Hepatocyte (in vitro differentiated cells): ENCODE data around the gene GGA2. TPM values are rescaled to one million over a fixed set of nuclear protein-coding genes. Genes with fewer than 3 reads are reported as not detected.

Experiments used
- polyA plus RNA-seq: library from polyadenylated mRNA; unstranded; fragments of >200 nt; fragmentation: Nextera tagmentation; extraction: Ambion mirVana; gene quantifications from 2 replicates; pipeline ENCODE4 v1.2.1, GENCODE V29; 2016
- small RNA-seq: library from RNA; depleted of rRNA; stranded (forward); fragments of <200 nt; gene quantifications from one replicate; pipeline ENCODE3, GENCODE V24; 2014
- total RNA-seq: library from RNA; depleted of rRNA; stranded (reverse); fragments of >200 nt; gene quantifications from 2 replicates; pipeline ENCODE4 v1.2.3, GENCODE V29; 2014

GGA2 gene
- total and polyA plus RNA-seq, 2 experiments from 2014 or later = 42.4 to 73.1 TPM

Small RNA genes lying within 50 kb of the gene (small RNA-seq; reads per million reads assigned to genes)
- gene RF00072 = not detected

Other genes with a start within 250 kb of the GGA2 start
- 0.23 and 0.24 TPM in 2 replicates for gene SCNN1B, start 208.2 kb downstream of the GGA2 start, total RNA-seq
- gene SCNN1B, start 208.2 kb downstream of the GGA2 start, polyA plus RNA-seq = 0.85 and 2.7 TPM in 2 replicates
- gene COG7, start 57.3 kb downstream of the GGA2 start, total RNA-seq = 11.8 and 15.4 TPM in 2 replicates
- gene COG7, start 57.3 kb downstream of the GGA2 start, polyA plus RNA-seq = 13.5 and 14.7 TPM in 2 replicates
- gene EARS2, start 46.9 kb upstream of the GGA2 start, total RNA-seq = 19.0 and 26.5 TPM in 2 replicates
- gene EARS2, start 46.9 kb upstream of the GGA2 start, polyA plus RNA-seq = 23.1 and 25.2 TPM in 2 replicates
- 107 TPM in 2 replicates for gene UBFD1, start 47.2 kb upstream of the GGA2 start, total RNA-seq
- gene UBFD1, start 47.2 kb upstream of the GGA2 start, polyA plus RNA-seq = 44.5 and 48.6 TPM in 2 replicates
- gene NDUFAB1, start 85.8 kb upstream of the GGA2 start, total RNA-seq = 119 and 135 TPM in 2 replicates
- 218 and 243 TPM in 2 replicates for gene NDUFAB1, start 85.8 kb upstream of the GGA2 start, polyA plus RNA-seq
- gene PALB2, start 130.8 kb upstream of the GGA2 start, total RNA-seq = 4.3 and 6.6 TPM in 2 replicates
- 2.6 and 4.5 TPM in 2 replicates for gene PALB2, start 130.8 kb upstream of the GGA2 start, polyA plus RNA-seq
- gene DCTN5, start 131.0 kb upstream of the GGA2 start, total RNA-seq = 24.0 and 31.7 TPM in 2 replicates
- 9.8 and 23.3 TPM in 2 replicates for gene DCTN5, start 131.0 kb upstream of the GGA2 start, polyA plus RNA-seq
- 3.2 and 5.0 TPM in 2 replicates for gene PLK1, start 168.4 kb upstream of the GGA2 start, total RNA-seq
- 13.6 and 17.8 TPM in 2 replicates for gene PLK1, start 168.4 kb upstream of the GGA2 start, polyA plus RNA-seq
- 0.60 and 0.97 TPM in 2 replicates for gene ERN2, start 202.7 kb upstream of the GGA2 start, total RNA-seq
- 0.22 and 0.46 TPM in 2 replicates for gene ERN2, start 202.7 kb upstream of the GGA2 start, polyA plus RNA-seq
- 1.6 and 2.0 TPM in 2 replicates for gene CHP2, start 244.5 kb upstream of the GGA2 start, total RNA-seq
- gene CHP2, start 244.5 kb upstream of the GGA2 start, polyA plus RNA-seq = 1.4 and 3.3 TPM in 2 replicates